Stimulated activated effector memory CD8-positive, alpha-beta T cell treated with anti-CD3 and anti-CD28 coated beads, Interleukin-12 subunit alpha, Interleukin-12 subunit beta, amount 100 ng/mL, for 72 hours (primary cell): ENCODE results near the gene SLC5A10.
"Not testable (repeated sequence)": the region's sequence is repeated elsewhere in the genome, so short reads cannot be mapped to it uniquely, and the experiment has no call there.

Source experiments
- ATAC-seq: fragments of 150-1000 bp; cut with Tn5 transposase; 2 replicates; pipeline ENCODE4 v1.10.0; 2021
- DNase-seq, 2 donors: peaks; one replicate each; pipeline ENCODE4 v3.0.0; 2021 to 2022; ENCODE audit warnings: low spot score in 2 of 2
- H3K27ac Mint-ChIP-seq: one replicate; pipeline ENCODE4 v1.8.0; 2022; ENCODE audit warnings: mild to moderate bottlenecking, mixed read lengths
- H3K36me3 Mint-ChIP-seq: one replicate; pipeline ENCODE4 v1.8.0; 2022; ENCODE audit warnings: mild to moderate bottlenecking, mixed read lengths
- H3K4me1 Mint-ChIP-seq: one replicate; pipeline ENCODE4 v1.8.0; 2022; ENCODE audit warnings: mixed read lengths
- H3K4me3 Mint-ChIP-seq: one replicate; pipeline ENCODE4 v1.8.0; 2022; ENCODE audit warnings: mild to moderate bottlenecking, mixed read lengths
- H3K9me3 Mint-ChIP-seq: one replicate; pipeline ENCODE4 v1.8.0; 2022; ENCODE audit warnings: mixed read lengths

Gene SLC5A10

GRCh38 chr17:18956021-18956420, 4.1 kb downstream of the SLC5A10 start:
- not testable (repeated sequence) for H3K36me3 Mint-ChIP-seq, H3K27ac Mint-ChIP-seq, H3K4me3 Mint-ChIP-seq, DNase-seq, ATAC-seq, H3K9me3 Mint-ChIP-seq
- peaks cover 25% of the 10 kb centered on the region for H3K4me1 Mint-ChIP-seq

- Mint-ChIP-seq H3K27ac (no peak overlapping the region), H3K36me3 (no peaks in the 10 kb centered on the region), H3K4me1 (peaks cover 29% of the 10 kb centered on the region), H3K9me3 (no peaks in the 10 kb centered on the region), H3K4me3 (no peak overlapping the region)
- DNase-seq (no peak), ATAC-seq (no peak)
These were observed 4.6 kb downstream of the SLC5A10 start for GRCh38 chr17:18956581-18956980.

GRCh38 chr17:18957831-18958230, 5.9 kb downstream of the SLC5A10 start:
- H3K36me3 Mint-ChIP-seq: no peaks in the 10 kb centered on the region
- H3K27ac Mint-ChIP-seq: no peak overlapping the region
- ATAC-seq: no peak
- peaks cover 40% of the 10 kb centered on the region for H3K4me1 Mint-ChIP-seq
- H3K9me3 Mint-ChIP-seq: no peaks in the 10 kb centered on the region
- no peak overlapping the region for H3K4me3 Mint-ChIP-seq
- no peak for DNase-seq

- ATAC-seq (no peak), DNase-seq (no peak)
- no peak overlapping the region for H3K4me3 Mint-ChIP-seq
- no peaks in the 10 kb centered on the region for H3K36me3 Mint-ChIP-seq
- H3K27ac Mint-ChIP-seq: no peak overlapping the region
- H3K4me1 Mint-ChIP-seq: peaks cover 44% of the 10 kb centered on the region
- no peaks in the 10 kb centered on the region for H3K9me3 Mint-ChIP-seq
These were observed 6.6 kb downstream of the SLC5A10 start for GRCh38 chr17:18958611-18959010.

- Mint-ChIP-seq H3K4me3 (no peak overlapping the region), H3K4me1 (peaks cover 39% of the 10 kb centered on the region), H3K27ac (no peak overlapping the region), H3K9me3 (no peaks in the 10 kb centered on the region), H3K36me3 (no peaks in the 10 kb centered on the region)
- DNase-seq (no peak), ATAC-seq (no peak)
These were observed 7.3 kb downstream of the SLC5A10 start for GRCh38 chr17:18959071-18959844.

GRCh38 chr17:18959845-18960240, 7.9 kb downstream of the SLC5A10 start:
- peaks cover 35% of the 10 kb centered on the region for H3K4me1 Mint-ChIP-seq
- ATAC-seq: no peak

GRCh38 chr17:18960241-18960665, 8.3 kb downstream of the SLC5A10 start:
- Mint-ChIP-seq H3K4me1 (peaks cover 33% of the 10 kb centered on the region), H3K4me3 (no peak overlapping the region), H3K36me3 (no peaks in the 10 kb centered on the region), H3K9me3 (no peaks in the 10 kb centered on the region), H3K27ac (peak overlapping the region; percentile 68)
- no peak for DNase-seq
- no peak for ATAC-seq

More at GRCh38 chr17:18959845-18960240, 7.9 kb downstream of the SLC5A10 start:
- H3K36me3 Mint-ChIP-seq: no peaks in the 10 kb centered on the region
- no peaks in the 10 kb centered on the region for H3K9me3 Mint-ChIP-seq
- no peak for DNase-seq
- no peak overlapping the region for H3K27ac Mint-ChIP-seq
- no peak overlapping the region for H3K4me3 Mint-ChIP-seq

- H3K4me3 Mint-ChIP-seq: no peak overlapping the region
- peak; percentile 90 to 94 for DNase-seq
- no peaks in the 10 kb centered on the region for H3K9me3 Mint-ChIP-seq
- H3K4me1 Mint-ChIP-seq: peaks cover 27% of the 10 kb centered on the region
- H3K36me3 Mint-ChIP-seq: no peaks in the 10 kb centered on the region
- ATAC-seq: peak; percentile 84
- peak overlapping the region; percentile 68 for H3K27ac Mint-ChIP-seq
These were observed 9.0 kb downstream of the SLC5A10 start for GRCh38 chr17:18960803-18961511.

GRCh38 chr17:18961634-18962493, 9.9 kb downstream of the SLC5A10 start:
- peak; percentile 62 for ATAC-seq
- no peak for DNase-seq
- H3K36me3 Mint-ChIP-seq: no peaks in the 10 kb centered on the region
- peaks cover 27% of the 10 kb centered on the region for H3K4me1 Mint-ChIP-seq
- H3K27ac Mint-ChIP-seq: peak overlapping the region; percentile 46
- no peak overlapping the region for H3K4me3 Mint-ChIP-seq
- H3K9me3 Mint-ChIP-seq: no peaks in the 10 kb centered on the region

GRCh38 chr17:18962494-18962815, 10.5 kb downstream of the SLC5A10 start:
- Mint-ChIP-seq H3K4me1 (peaks cover 27% of the 10 kb centered on the region), H3K36me3 (no peaks in the 10 kb centered on the region), H3K9me3 (no peaks in the 10 kb centered on the region), H3K4me3 (no peak overlapping the region), H3K27ac (peak overlapping the region; percentile 46)
- DNase-seq (no peak), ATAC-seq (no peak)

- ATAC-seq (peak; percentile 33), DNase-seq (no peak)
- no peaks in the 10 kb centered on the region for H3K36me3 Mint-ChIP-seq
- H3K4me3 Mint-ChIP-seq: no peak overlapping the region
- peak overlapping the region; percentile 46 for H3K27ac Mint-ChIP-seq
- no peaks in the 10 kb centered on the region for H3K9me3 Mint-ChIP-seq
- peaks cover 27% of the 10 kb centered on the region for H3K4me1 Mint-ChIP-seq
These were observed 11.4 kb downstream of the SLC5A10 start for GRCh38 chr17:18963126-18964017.

GRCh38 chr17:18964018-18964351, 12.0 kb downstream of the SLC5A10 start:
- ATAC-seq (no peak), DNase-seq (no peak)
- Mint-ChIP-seq H3K36me3 (no peaks in the 10 kb centered on the region), H3K4me1 (peaks cover 27% of the 10 kb centered on the region), H3K27ac (peak overlapping the region; percentile 15), H3K9me3 (no peaks in the 10 kb centered on the region), H3K4me3 (no peak overlapping the region)

- ATAC-seq (no peak), DNase-seq (no peak)
- Mint-ChIP-seq H3K9me3 (no peaks in the 10 kb centered on the region), H3K36me3 (no peaks in the 10 kb centered on the region), H3K4me1 (peaks cover 32% of the 10 kb centered on the region), H3K27ac (peak overlapping the region; percentile 15), H3K4me3 (no peak overlapping the region)
These were observed 12.6 kb downstream of the SLC5A10 start for GRCh38 chr17:18964550-18964949.

- ATAC-seq: no peak
- Mint-ChIP-seq H3K9me3 (no peaks in the 10 kb centered on the region), H3K4me3 (no peak overlapping the region), H3K27ac (no peak overlapping the region), H3K36me3 (peaks cover 4% of the 10 kb centered on the region), H3K4me1 (peaks cover 36% of the 10 kb centered on the region)
- DNase-seq: no peak
These were observed 13.7 kb downstream of the SLC5A10 start for GRCh38 chr17:18965530-18966236.
